Upper lobe of left lung (tissue), 6 donors: ENCODE data around the gene SYNJ2. TPM values are rescaled to one million over a fixed set of nuclear protein-coding genes. Genes with fewer than 3 reads are reported as not detected.

Source experiments
- ATAC-seq, 2 donors: fragments of 200-7000 bp; cut with Tn5 transposase; one replicate each; pipeline ENCODE4 v1.9.1; 2022; ENCODE audit warnings: mild to moderate bottlenecking in 2 of 2, moderate library complexity in 2 of 2; ENCODE audit not compliant: low FRiP score in 2 of 2
- DNase-seq, 2 donors: peaks; one replicate each; pipeline ENCODE4 v3.0.0-alpha.2; 2019 to 2020
- H3K27ac ChIP-seq, 4 donors: fragments of 200-600 bp; sonication (generic); one replicate each; pipeline ENCODE4 v1.5.1; 2016 to 2019
- H3K27me3 ChIP-seq, 4 donors: fragments of 200-600 bp; sonication (generic); one replicate each; pipeline ENCODE4 v1.5.1; 2017 to 2019
- H3K36me3 ChIP-seq, 4 donors: fragments of 200-600 bp; sonication (generic); one replicate each; pipeline ENCODE4 v1.5.1; 2016 to 2019
- H3K4me1 ChIP-seq, 4 donors: fragments of 200-600 bp; sonication (generic); one replicate each; pipeline ENCODE4 v1.5.1; 2018 to 2019
- H3K4me3 ChIP-seq, 4 donors: fragments of 200-600 bp; sonication (generic); one replicate each; pipeline ENCODE4 v1.5.1; 2017 to 2019; ENCODE audit warnings: mild to moderate bottlenecking in 2 of 4, moderate library complexity in 1 of 4
- H3K9me3 ChIP-seq, 4 donors: fragments of 200-600 bp; sonication (generic); one replicate each; pipeline ENCODE4 v1.5.1; 2018 to 2019
- CTCF ChIP-seq, 6 experiments: fragments of 450-650 bp in 4 of 6; fragments of 200-600 bp in 2 of 6; sonication (generic) in 2 of 6; IDR thresholded peaks; one replicate each; pipeline ENCODE4 v1.5.1; 2016 to 2019; ENCODE audit warnings: antibody characterized with exemption in 6 of 6
- EP300 ChIP-seq, 4 donors: sonication (generic); formaldehyde crosslinking; IDR thresholded peaks; one replicate each; pipeline ENCODE4 v1.5.1; 2017; ENCODE audit warnings: antibody characterized with exemption in 4 of 4, control low read depth in 2 of 4
- POLR2A ChIP-seq, 4 donors: fragments of 450-650 bp; IDR thresholded peaks; one replicate each; pipeline ENCODE4 v1.5.1; 2016 to 2017; ENCODE audit warnings: antibody characterized with exemption in 4 of 4, mild to moderate bottlenecking in 2 of 4
- POLR2AphosphoS5 ChIP-seq, 2 donors: sonication (generic); formaldehyde crosslinking; IDR thresholded peaks; one replicate each; pipeline ENCODE4 v1.5.1; 2017; ENCODE audit warnings: antibody characterized with exemption in 2 of 2
- WGBS, 2 donors: methylation state at CpG; one replicate each; pipeline ENCODE4 v1.1.5; 2017 to 2018; 5-methylcytosine and 5-hydroxymethylcytosine counted together
- total RNA-seq, 6 donors: library from RNA; depleted of rRNA in 4 of 6; stranded (reverse); fragments of >200 nt in 4 of 6; gene quantifications; one replicate each; pipeline versions ENCODE4 v1.1.0 to v1.2.1, GENCODE V29; 2016 to 2021
- donor health status: DM: no; HTN: no; CAD: no; lungs with moderate emphysema.
- donor health status: DM: no; HTN: yes; CAD: no; lungs with severe emphysema.

The SYNJ2 gene
- total RNA-seq, 6 donors from 2014 or later: 3.0 to 7.7 (median 4.2) TPM

DNA sequence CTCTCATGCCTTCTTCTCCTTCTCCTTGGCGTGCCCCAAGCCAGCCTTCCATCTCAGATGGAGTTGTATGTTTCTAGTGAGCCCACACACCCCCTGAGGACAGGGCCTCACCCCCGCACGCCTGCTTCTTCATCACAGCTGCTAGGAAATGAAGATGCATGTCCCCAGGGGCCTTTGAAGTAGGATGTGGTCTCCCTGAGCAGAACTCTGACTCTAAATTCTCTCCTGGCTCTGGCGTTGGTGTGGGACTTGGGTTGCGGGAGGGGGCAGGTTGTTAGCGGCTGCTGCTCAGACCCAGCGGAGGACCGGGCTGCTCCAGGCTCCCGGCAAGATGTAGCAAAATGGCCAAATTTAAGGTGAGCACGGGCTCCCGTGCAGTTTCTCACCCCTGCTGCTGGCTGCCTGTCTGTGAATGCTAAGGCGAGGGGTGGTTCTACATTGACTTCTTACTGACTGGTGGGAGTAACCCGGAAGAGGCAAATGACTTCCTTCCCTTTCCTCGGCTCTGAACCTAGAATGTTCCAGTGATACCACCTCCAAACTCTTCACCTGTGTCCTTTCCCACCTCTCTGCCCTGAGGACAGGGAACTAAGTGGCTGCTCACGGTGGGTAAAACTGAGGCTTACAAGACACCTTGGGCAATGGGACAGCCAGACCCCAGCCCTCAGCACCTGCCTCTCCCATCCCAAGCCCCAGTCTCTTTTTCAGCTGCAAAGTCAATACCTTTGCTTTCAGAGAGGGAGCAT is 8.8 kb downstream of the SYNJ2 start:
- Histone ChIP-seq H3K4me1 (peaks cover 6 to 20% (median 12%) of the 10 kb centered on the region in 4 donors), H3K27me3 (no peaks in the 10 kb centered on the region), H3K36me3 (no peaks in the 10 kb centered on the region), H3K9me3 (no peaks in the 10 kb centered on the region), H3K27ac (no peak overlapping the region), H3K4me3 (no peak overlapping the region)
- TF ChIP-seq POLR2AphosphoS5 (IDR thresholded peaks at IDR 0.05) (no peak), CTCF (IDR thresholded peaks at IDR 0.05) (no peak), POLR2A (IDR thresholded peaks at IDR 0.05) (no peak), EP300 (IDR thresholded peaks at IDR 0.05) (no peak)
- 65 to 70% methylated on average over 9 to 15 of the region's 15 CpGs for WGBS, 2 donors
- DNase-seq (no peak), ATAC-seq (no peak)

DNA sequence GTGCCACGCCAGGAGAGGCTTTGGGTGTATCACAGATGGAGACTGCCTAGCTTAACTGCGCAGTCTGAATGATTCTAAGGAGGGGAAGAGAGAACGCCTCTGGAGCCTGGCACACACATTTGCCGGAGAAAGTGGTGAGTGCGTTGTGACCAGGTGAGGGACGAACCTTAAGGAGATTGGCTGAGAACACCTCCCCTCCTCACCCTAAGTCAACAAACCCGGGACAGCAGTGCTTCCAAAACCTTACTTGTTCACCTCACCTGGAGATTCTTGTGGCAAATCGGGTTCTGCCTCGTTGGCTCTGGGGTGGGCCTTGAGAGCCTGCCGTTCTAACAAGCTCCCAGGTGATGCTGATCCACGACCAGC is 9.4 kb downstream of the SYNJ2 start:
- ATAC-seq: no peak
- no peak for TF ChIP-seq POLR2A (IDR thresholded peaks at IDR 0.05)
- TF ChIP-seq POLR2AphosphoS5 (IDR thresholded peaks at IDR 0.05): no peak
- no peak for TF ChIP-seq EP300 (IDR thresholded peaks at IDR 0.05)
- TF ChIP-seq CTCF (IDR thresholded peaks at IDR 0.05): no peak
- H3K27ac ChIP-seq: no peak overlapping the region
- DNase-seq: no peak
- no peak overlapping the region for H3K4me3 ChIP-seq
- no peaks in the 10 kb centered on the region for H3K27me3 ChIP-seq
- 91 to 95% methylated on average over 11 of the region's 11 CpGs for WGBS, 2 donors
- no peaks in the 10 kb centered on the region for H3K36me3 ChIP-seq
- H3K4me1 ChIP-seq: peaks cover 6 to 20% (median 12%) of the 10 kb centered on the region in 4 donors
- no peaks in the 10 kb centered on the region for H3K9me3 ChIP-seq

- DNase-seq (no peak), ATAC-seq (no peak)
- no peak overlapping the region for H3K27ac ChIP-seq
- H3K9me3 ChIP-seq: no peaks in the 10 kb centered on the region
- no peak for TF ChIP-seq CTCF (IDR thresholded peaks at IDR 0.05)
- no peak for TF ChIP-seq EP300 (IDR thresholded peaks at IDR 0.05)
- no peak for TF ChIP-seq POLR2AphosphoS5 (IDR thresholded peaks at IDR 0.05)
- no peak for TF ChIP-seq POLR2A (IDR thresholded peaks at IDR 0.05)
- no peak overlapping the region for H3K4me3 ChIP-seq
- no peaks in the 10 kb centered on the region for H3K27me3 ChIP-seq
- peaks cover 6 to 20% (median 12%) of the 10 kb centered on the region in 4 donors for H3K4me1 ChIP-seq
- 69% methylated on average over 3 of the region's 3 CpGs for WGBS, 2 donors
- H3K36me3 ChIP-seq: no peaks in the 10 kb centered on the region
Observed at GRCh38 chr6:157993076-157993475, 11.4 kb downstream of the SYNJ2 start.

DNA sequence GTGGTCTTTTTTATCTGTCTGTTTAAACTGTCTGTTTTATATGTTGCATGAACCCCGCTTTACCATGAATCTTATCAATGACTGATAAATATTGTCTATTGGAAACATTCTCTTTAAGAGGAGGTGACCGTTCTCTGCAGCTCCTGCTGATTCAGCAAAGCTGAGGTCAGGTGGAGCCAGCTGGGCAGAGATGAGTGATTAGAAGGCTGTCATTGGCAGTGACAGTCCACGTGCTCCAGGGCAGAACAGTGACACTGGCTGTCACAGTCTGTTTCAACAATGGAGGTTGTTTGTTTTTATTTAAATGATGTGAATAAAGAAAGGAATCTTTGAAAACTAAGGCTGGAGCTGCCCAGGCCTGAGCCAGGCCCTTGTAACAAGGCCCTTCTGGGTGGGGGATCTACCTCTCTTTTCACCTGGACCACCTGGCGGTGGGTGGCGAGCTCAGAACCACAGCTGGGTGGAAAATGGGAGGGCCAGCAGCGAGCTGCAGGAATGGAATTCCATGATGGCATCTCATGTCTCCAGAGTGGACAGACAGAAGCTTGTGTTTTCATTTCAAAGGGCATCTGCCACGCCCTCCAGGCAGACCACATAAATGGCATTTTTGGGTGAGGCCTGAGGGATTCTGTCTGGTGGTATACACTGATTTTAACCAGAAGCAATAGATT is 12.6 kb downstream of the SYNJ2 start:
- 86 to 88% methylated on average over 7 of the region's 7 CpGs for WGBS, 2 donors
- H3K27ac ChIP-seq: no peak overlapping the region
- peaks cover 6 to 17% (median 10%) of the 10 kb centered on the region in 4 donors for H3K4me1 ChIP-seq
- no peak overlapping the region for H3K4me3 ChIP-seq
- TF ChIP-seq CTCF (IDR thresholded peaks at IDR 0.05): no peak
- TF ChIP-seq POLR2AphosphoS5 (IDR thresholded peaks at IDR 0.05): no peak
- TF ChIP-seq EP300 (IDR thresholded peaks at IDR 0.05): no peak
- no peak for TF ChIP-seq POLR2A (IDR thresholded peaks at IDR 0.05)
- no peak for DNase-seq
- H3K9me3 ChIP-seq: no peaks in the 10 kb centered on the region
- no peaks in the 10 kb centered on the region for H3K36me3 ChIP-seq
- ATAC-seq: no peak
- no peaks in the 10 kb centered on the region for H3K27me3 ChIP-seq
